GM12892 (cell line): ENCODE results near the gene RTKN.

Experiments used
- POLR2A ChIP-seq: IDR thresholded peaks from 2 replicates; pipeline ENCODE4 v1.6.1; 2011; ENCODE audit warnings: low read depth, low read length, control low read depth
- POLR2AphosphoS5 ChIP-seq: IDR thresholded peaks from 2 replicates; pipeline ENCODE4 v1.6.1; 2011; ENCODE audit warnings: low read depth, low read length, control low read depth
- TAF1 ChIP-seq: IDR thresholded peaks from 2 replicates; pipeline ENCODE4 v1.6.1; 2011; ENCODE audit warnings: low read depth, mild to moderate bottlenecking, control low read depth, low read length, borderline replicate concordance

- no peak for TF ChIP-seq POLR2A
- no peak for TF ChIP-seq POLR2AphosphoS5
- TF ChIP-seq TAF1, result no peak
Measured at GRCh38 chr2:74474899-74475298, 33.2 kb upstream of the RTKN start.
